Activated CD4-positive, alpha-beta T cell treated with anti-CD3 and anti-CD28 coated beads, Interleukin-2, amount 10 ng/mL, durations not matched to agents 24 days and 14 days (primary cell): ENCODE results near the gene TARBP1. TPM values are rescaled to one million over a fixed set of nuclear protein-coding genes. Genes with fewer than 3 reads are reported as not detected.

Experiments
- DNase-seq: peaks from one replicate; pipeline ENCODE4 v3.0.0; 2022
- H3K27ac Mint-ChIP-seq: one replicate; pipeline ENCODE4 v1.8.0; 2022; ENCODE audit warnings: mild to moderate bottlenecking, mixed read lengths
- H3K27me3 Mint-ChIP-seq: one replicate; pipeline ENCODE4 v1.8.0; 2022; ENCODE audit warnings: mixed read lengths
- H3K36me3 Mint-ChIP-seq: one replicate; pipeline ENCODE4 v1.8.0; 2022; ENCODE audit warnings: low read depth, mild to moderate bottlenecking, mixed read lengths
- H3K4me1 Mint-ChIP-seq: one replicate; pipeline ENCODE4 v1.8.0; 2021; ENCODE audit warnings: mixed read lengths
- H3K4me3 Mint-ChIP-seq: one replicate; pipeline ENCODE4 v1.8.0; 2022; ENCODE audit warnings: mild to moderate bottlenecking, moderate library complexity, mixed read lengths
- H3K9me3 Mint-ChIP-seq: one replicate; pipeline ENCODE4 v1.8.0; 2021; ENCODE audit warnings: mixed read lengths
- intact Hi-C: fragments of 100-400 bp; cut with micrococcal nuclease; formaldehyde crosslinking; loops from one replicate; pipeline ENCODE4 v1.15.1; 2023
- total RNA-seq: library from RNA; stranded (reverse); gene quantifications from 2 replicates; pipeline ENCODE4 v1.2.3, GENCODE V29; 2022

TARBP1 gene
- total RNA-seq, 1 donor from 2014 or later: 75.9 TPM

- H3K9me3 Mint-ChIP-seq: no peaks in the 10 kb centered on the region
- intact Hi-C loops: loop anchor here (5.0 kb wide), 1 partner anchor 36 kb away; no protein-coding TSS in a partner anchor
- peaks cover 10% of the 10 kb centered on the region for H3K4me1 Mint-ChIP-seq
- H3K36me3 Mint-ChIP-seq: peaks cover 63% of the 10 kb centered on the region
- no peaks in the 10 kb centered on the region for H3K27me3 Mint-ChIP-seq
- no peak overlapping the region for H3K4me3 Mint-ChIP-seq
- no peak for DNase-seq
- no peak overlapping the region for H3K27ac Mint-ChIP-seq
These were observed 47.7 kb downstream of the TARBP1 start for GRCh38 chr1:234431255-234431654.

DNA sequence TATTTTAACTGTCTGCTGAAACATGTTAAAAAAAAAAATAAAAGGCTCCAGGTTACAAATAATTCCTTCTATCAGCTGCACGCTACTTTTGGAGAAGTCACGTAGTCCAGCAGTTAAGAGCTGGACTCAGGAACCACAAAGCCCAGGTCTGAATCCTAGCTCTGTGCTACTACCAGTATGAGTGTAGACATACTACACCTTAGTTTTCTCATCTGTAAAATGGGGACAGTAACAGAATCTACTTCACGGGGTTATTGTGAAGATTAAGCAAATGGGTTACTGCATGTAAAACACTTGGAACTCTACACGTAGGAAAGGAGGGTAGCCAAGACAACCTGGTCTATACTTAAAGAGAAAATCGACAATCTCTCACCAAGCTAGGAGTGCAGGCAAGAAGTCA is 48.3 kb downstream of the TARBP1 start:
- DNase-seq: no peak
- intact Hi-C loops: loop anchor here (5.0 kb wide), 1 partner anchor 37 kb away; no protein-coding TSS in a partner anchor
- Mint-ChIP-seq H3K27ac (no peak overlapping the region), H3K4me1 (peaks cover 10% of the 10 kb centered on the region), H3K36me3 (peaks cover 64% of the 10 kb centered on the region), H3K27me3 (no peaks in the 10 kb centered on the region), H3K4me3 (no peak overlapping the region), H3K9me3 (no peaks in the 10 kb centered on the region)

GRCh38 chr1:234429434-234429806 is 49.6 kb downstream of the TARBP1 start:
- intact Hi-C loops: no loop called here
- H3K27me3 Mint-ChIP-seq: no peaks in the 10 kb centered on the region
- H3K4me1 Mint-ChIP-seq: peaks cover 10% of the 10 kb centered on the region
- H3K27ac Mint-ChIP-seq: no peak overlapping the region
- no peak for DNase-seq
- no peak overlapping the region for H3K4me3 Mint-ChIP-seq
- H3K9me3 Mint-ChIP-seq: no peaks in the 10 kb centered on the region
- H3K36me3 Mint-ChIP-seq: peaks cover 60% of the 10 kb centered on the region

GRCh38 chr1:234427950-234428646 is 50.9 kb downstream of the TARBP1 start:
- Mint-ChIP-seq H3K27ac (no peak overlapping the region), H3K4me1 (peaks cover 2% of the 10 kb centered on the region), H3K36me3 (peaks cover 60% of the 10 kb centered on the region), H3K4me3 (no peak overlapping the region), H3K9me3 (no peaks in the 10 kb centered on the region), H3K27me3 (no peaks in the 10 kb centered on the region)
- intact Hi-C loops: no loop called here
- no peak for DNase-seq

GRCh38 chr1:234413990-234414389 is 65.0 kb downstream of the TARBP1 start:
- peaks cover 41% of the 10 kb centered on the region for H3K36me3 Mint-ChIP-seq
- H3K4me1 Mint-ChIP-seq: peaks cover 11% of the 10 kb centered on the region
- intact Hi-C loops: no loop called here
- H3K27ac Mint-ChIP-seq: no peak overlapping the region
- H3K27me3 Mint-ChIP-seq: no peaks in the 10 kb centered on the region
- H3K4me3 Mint-ChIP-seq: no peak overlapping the region
- H3K9me3 Mint-ChIP-seq: no peaks in the 10 kb centered on the region
- peak; percentile 31 for DNase-seq

DNA sequence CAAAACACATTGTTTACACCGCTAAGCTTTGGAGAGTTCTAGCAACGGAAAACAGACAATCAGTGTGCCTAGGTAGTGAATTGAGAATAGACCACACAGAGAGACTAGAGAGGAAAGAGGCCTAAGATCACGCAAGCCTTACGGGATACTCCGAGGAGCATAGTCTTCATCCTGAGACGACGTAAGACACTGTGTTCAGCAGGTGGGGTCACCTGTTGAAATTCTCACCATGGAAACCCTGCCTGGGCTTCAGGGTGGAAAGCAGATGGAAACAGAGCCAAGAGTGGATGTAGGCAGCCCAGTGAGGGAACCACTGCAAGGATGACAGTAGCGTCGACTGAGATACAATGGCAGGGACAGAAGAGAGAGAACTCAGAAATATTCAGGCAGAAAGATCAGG is 65.5 kb downstream of the TARBP1 start:
- peak; percentile 50 for DNase-seq
- H3K4me1 Mint-ChIP-seq: peaks cover 14% of the 10 kb centered on the region
- peaks cover 42% of the 10 kb centered on the region for H3K36me3 Mint-ChIP-seq
- no peak overlapping the region for H3K27ac Mint-ChIP-seq
- H3K4me3 Mint-ChIP-seq: no peak overlapping the region
- no peaks in the 10 kb centered on the region for H3K27me3 Mint-ChIP-seq
- intact Hi-C loops: no loop called here
- no peaks in the 10 kb centered on the region for H3K9me3 Mint-ChIP-seq

- no peaks in the 10 kb centered on the region for H3K9me3 Mint-ChIP-seq
- H3K4me3 Mint-ChIP-seq: no peak overlapping the region
These were observed 66.1 kb downstream of the TARBP1 start for GRCh38 chr1:234412830-234413229.

GRCh38 chr1:234409328-234409727 is 69.7 kb downstream of the TARBP1 start:
- H3K27ac Mint-ChIP-seq: peak overlapping the region; percentile 84
- no peaks in the 10 kb centered on the region for H3K9me3 Mint-ChIP-seq
- no peaks in the 10 kb centered on the region for H3K27me3 Mint-ChIP-seq
- peaks cover 30% of the 10 kb centered on the region for H3K4me1 Mint-ChIP-seq
- DNase-seq: peak; percentile 81
- peak overlapping the region; percentile 67 for H3K4me3 Mint-ChIP-seq
- intact Hi-C loops: loop anchor here (1.0 to 10.0 kb wide), 5 partner anchors 36 to 295 kb away; partner anchors contain the start of gene COA6
- peaks cover 41% of the 10 kb centered on the region for H3K36me3 Mint-ChIP-seq

More at GRCh38 chr1:234412830-234413229, 66.1 kb downstream of the TARBP1 start:
- intact Hi-C loops: no loop called here
- Mint-ChIP-seq H3K4me1 (peaks cover 17% of the 10 kb centered on the region), H3K27me3 (no peaks in the 10 kb centered on the region), H3K36me3 (peaks cover 43% of the 10 kb centered on the region), H3K27ac (no peak overlapping the region)
- no peak for DNase-seq

GRCh38 chr1:234408757-234409156 is 70.2 kb downstream of the TARBP1 start:
- Mint-ChIP-seq H3K27ac (peak overlapping the region; percentile 84), H3K4me1 (peaks cover 30% of the 10 kb centered on the region), H3K27me3 (no peaks in the 10 kb centered on the region), H3K36me3 (peaks cover 39% of the 10 kb centered on the region), H3K4me3 (peak overlapping the region; percentile 61), H3K9me3 (no peaks in the 10 kb centered on the region)
- intact Hi-C loops: loop anchor here (1.0 to 10.0 kb wide), 6 partner anchors 9 to 294 kb away; partner anchors contain the start of gene COA6
- peak; percentile 87 for DNase-seq

GRCh38 chr1:234406871-234407270 is 72.1 kb downstream of the TARBP1 start:
- Mint-ChIP-seq H3K36me3 (peaks cover 36% of the 10 kb centered on the region), H3K4me3 (no peak overlapping the region), H3K9me3 (no peaks in the 10 kb centered on the region), H3K27ac (peak overlapping the region; percentile 69), H3K27me3 (no peaks in the 10 kb centered on the region), H3K4me1 (peaks cover 38% of the 10 kb centered on the region)
- intact Hi-C loops: loop anchor here (10.0 kb wide), 3 partner anchors 192 to 292 kb away; no protein-coding TSS in a partner anchor
- DNase-seq: peak; percentile 47

- no peaks in the 10 kb centered on the region for H3K27me3 Mint-ChIP-seq
- peak; percentile 54 for DNase-seq
- H3K4me1 Mint-ChIP-seq: peaks cover 49% of the 10 kb centered on the region
- H3K9me3 Mint-ChIP-seq: no peaks in the 10 kb centered on the region
- peak overlapping the region; percentile 54 for H3K27ac Mint-ChIP-seq
- intact Hi-C loops: loop anchor here (10.0 kb wide), 3 partner anchors 191 to 291 kb away; no protein-coding TSS in a partner anchor
- no peak overlapping the region for H3K4me3 Mint-ChIP-seq
- peaks cover 43% of the 10 kb centered on the region for H3K36me3 Mint-ChIP-seq
These were observed 73.3 kb downstream of the TARBP1 start for GRCh38 chr1:234405676-234406075.

DNA sequence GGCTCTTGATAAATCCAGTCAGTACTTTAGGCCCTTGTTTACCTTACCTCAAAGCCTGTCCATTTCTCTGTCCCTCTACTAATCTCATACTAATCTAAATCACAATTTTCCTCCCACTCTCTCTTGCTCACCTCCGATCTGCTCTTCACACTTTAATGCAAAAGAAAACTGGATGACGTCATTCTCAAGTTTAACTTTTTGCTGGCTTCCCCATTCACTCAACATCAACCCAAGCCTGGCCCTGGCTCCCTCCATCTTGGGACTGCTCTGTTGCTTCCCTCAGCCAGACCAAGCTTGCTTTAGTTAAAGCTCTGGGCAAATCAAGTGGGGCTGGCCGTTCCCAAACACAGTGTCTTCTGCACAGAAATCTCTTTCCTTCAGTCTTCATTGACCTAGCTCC is 76.0 kb downstream of the TARBP1 start:
- Mint-ChIP-seq H3K27me3 (no peaks in the 10 kb centered on the region), H3K4me3 (peak overlapping the region; percentile 4), H3K27ac (peak overlapping the region; percentile 50), H3K36me3 (peaks cover 39% of the 10 kb centered on the region), H3K4me1 (peaks cover 54% of the 10 kb centered on the region), H3K9me3 (no peaks in the 10 kb centered on the region)
- peak; percentile 54 for DNase-seq
- intact Hi-C loops: loop anchor here (5.0 to 10.0 kb wide), 4 partner anchors 74 to 288 kb away; partner anchors contain the start of gene TARBP1

DNA sequence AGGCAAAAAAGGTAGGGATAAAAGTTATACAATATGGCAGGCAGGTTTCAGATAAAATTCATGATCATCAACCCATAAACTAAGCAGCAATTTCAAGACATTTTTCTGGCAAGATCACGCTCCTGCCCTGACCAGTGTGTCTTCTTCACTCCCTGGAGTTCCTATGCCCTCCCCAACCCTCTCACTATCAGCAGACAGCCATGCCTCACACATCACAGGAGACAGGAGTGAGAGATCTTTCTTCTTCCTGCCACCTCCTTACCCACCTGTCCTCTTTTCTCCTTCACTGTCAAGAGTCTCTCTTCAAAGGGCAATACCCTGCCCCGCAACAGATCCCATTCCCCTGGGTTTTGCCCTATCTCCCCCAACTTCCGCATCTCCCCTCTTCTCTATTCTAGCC is 77.3 kb downstream of the TARBP1 start:
- Mint-ChIP-seq H3K9me3 (no peaks in the 10 kb centered on the region), H3K4me3 (peak overlapping the region; percentile 65), H3K36me3 (peaks cover 36% of the 10 kb centered on the region), H3K4me1 (peaks cover 51% of the 10 kb centered on the region), H3K27me3 (no peaks in the 10 kb centered on the region), H3K27ac (peak overlapping the region; percentile 75)
- DNase-seq: peak; percentile 64
- intact Hi-C loops: loop anchor here (1.0 to 10.0 kb wide), 5 partner anchors 28 to 287 kb away; partner anchors contain the start of genes COA6 and TARBP1

- intact Hi-C loops: loop anchor here (1.0 to 10.0 kb wide), 5 partner anchors 27 to 286 kb away; partner anchors contain the start of genes COA6 and TARBP1
- Mint-ChIP-seq H3K4me3 (peak overlapping the region; percentile 65), H3K27ac (peak overlapping the region; percentile 75), H3K4me1 (peaks cover 49% of the 10 kb centered on the region), H3K27me3 (no peaks in the 10 kb centered on the region), H3K9me3 (no peaks in the 10 kb centered on the region), H3K36me3 (peaks cover 38% of the 10 kb centered on the region)
- DNase-seq: peak; percentile 63
These were observed 78.2 kb downstream of the TARBP1 start for GRCh38 chr1:234400773-234401172.
